GM13977 (cell line): ENCODE data around the gene COLEC12.

Experiments used
- DNase-seq: peaks from one replicate; pipeline ENCODE4 v3.0.0; 2012; ENCODE audit warnings: low spot score
- CTCF ChIP-seq: IDR thresholded peaks from 2 replicates; pipeline ENCODE4 v1.5.1; 2012; ENCODE audit warnings: mild to moderate bottlenecking, control low read depth; ENCODE audit not compliant: insufficient read depth; ENCODE audit errors: extremely low read depth, missing control alignments
- in situ Hi-C: fragments of 300-500 bp; cut with MboI; formaldehyde crosslinking; loops from one replicate; pipeline ENCODE4 v1.12.0; 2022; ENCODE audit warnings: low sequenced_read_pairs, low pct_unique_long_range_greater_than_20kb, mixed read lengths, inconsistent platforms; ENCODE audit not compliant: unreplicated experiment

Gene COLEC12

GRCh38 chr18:498931-499775 is 1.3 kb downstream of the COLEC12 start:
- no peak for TF ChIP-seq CTCF
- in situ Hi-C loops, result no loop called here
- DNase-seq, result no peak

- in situ Hi-C loops, result no loop called here
- DNase-seq, result no peak
- no peak for TF ChIP-seq CTCF
Measured at GRCh38 chr18:497688-498087, 2.8 kb downstream of the COLEC12 start.

GRCh38 chr18:495452-495851 is 5.0 kb downstream of the COLEC12 start:
- no peak for TF ChIP-seq CTCF
- in situ Hi-C loops, result no loop called here
- DNase-seq, result no peak

GRCh38 chr18:495017-495416 is 5.5 kb downstream of the COLEC12 start:
- no peak for TF ChIP-seq CTCF
- no peak for DNase-seq
- in situ Hi-C loops, result no loop called here

GRCh38 chr18:493986-494983 is 6.2 kb downstream of the COLEC12 start:
- TF ChIP-seq CTCF, result no peak
- in situ Hi-C loops, result no loop called here
- no peak for DNase-seq

GRCh38 chr18:492451-492850 is 8.1 kb downstream of the COLEC12 start:
- no peak for DNase-seq
- no peak for TF ChIP-seq CTCF
- in situ Hi-C loops, result no loop called here
